IMR-90 (cell line): Measurements from ENCODE around the gene INHBC.

ENCODE experiments used
- BHLHE40 ChIP-seq: fragments of 150-350 bp; IDR thresholded peaks from 2 replicates; pipeline ENCODE4 v1.6.1; 2016; ENCODE audit warnings: mild to moderate bottlenecking, low read depth, low read length
- CEBPB ChIP-seq: IDR thresholded peaks from 2 replicates; pipeline ENCODE4 v1.6.1; 2012; ENCODE audit warnings: low read depth, low read length, improper control_type of control experiment
- MAFK ChIP-seq: IDR thresholded peaks from 2 replicates; pipeline ENCODE4 v1.6.1; 2012; ENCODE audit warnings: low read depth, low read length, improper control_type of control experiment
- NFE2L2 ChIP-seq: fragments of 150-350 bp; IDR thresholded peaks from 2 replicates; pipeline ENCODE4 v1.6.1; 2016; ENCODE audit warnings: low read depth, mild to moderate bottlenecking, low read length
- POLR2A ChIP-seq: IDR thresholded peaks from 2 replicates; pipeline ENCODE4 v1.6.1; 2012; ENCODE audit warnings: mild to moderate bottlenecking, low read depth, low read length
- RCOR1 ChIP-seq: IDR thresholded peaks from 2 replicates; pipeline ENCODE4 v1.6.1; 2012; ENCODE audit warnings: mild to moderate bottlenecking, low read length, improper control_type of control experiment; ENCODE audit not compliant: insufficient replicate concordance
- RFX5 ChIP-seq: IDR thresholded peaks from 2 replicates; pipeline ENCODE4 v1.8.0; 2012; ENCODE audit warnings: low read depth, mild to moderate bottlenecking, low read length, moderate library complexity
- TF ChIP-seq, protein P1 (sequence below): conservative IDR thresholded peaks from 2 replicates; pipeline ENCODE4 v1.5.1; 2012; ENCODE audit warnings: mild to moderate bottlenecking, low read depth, low read length, improper control_type of control experiment
- TF ChIP-seq, protein P2 (sequence below): fragments of 150-350 bp; IDR thresholded peaks from 2 replicates; pipeline ENCODE4 v1.6.1; 2016; ENCODE audit warnings: low read depth, mild to moderate bottlenecking, low read length, moderate library complexity, borderline replicate concordance
- TF ChIP-seq, protein P3 (sequence below): fragments of 150-350 bp; IDR thresholded peaks from 2 replicates; pipeline ENCODE4 v1.6.1; 2017; ENCODE audit warnings: mild to moderate bottlenecking, antibody characterized with exemption, low read length, low read depth

DNA sequence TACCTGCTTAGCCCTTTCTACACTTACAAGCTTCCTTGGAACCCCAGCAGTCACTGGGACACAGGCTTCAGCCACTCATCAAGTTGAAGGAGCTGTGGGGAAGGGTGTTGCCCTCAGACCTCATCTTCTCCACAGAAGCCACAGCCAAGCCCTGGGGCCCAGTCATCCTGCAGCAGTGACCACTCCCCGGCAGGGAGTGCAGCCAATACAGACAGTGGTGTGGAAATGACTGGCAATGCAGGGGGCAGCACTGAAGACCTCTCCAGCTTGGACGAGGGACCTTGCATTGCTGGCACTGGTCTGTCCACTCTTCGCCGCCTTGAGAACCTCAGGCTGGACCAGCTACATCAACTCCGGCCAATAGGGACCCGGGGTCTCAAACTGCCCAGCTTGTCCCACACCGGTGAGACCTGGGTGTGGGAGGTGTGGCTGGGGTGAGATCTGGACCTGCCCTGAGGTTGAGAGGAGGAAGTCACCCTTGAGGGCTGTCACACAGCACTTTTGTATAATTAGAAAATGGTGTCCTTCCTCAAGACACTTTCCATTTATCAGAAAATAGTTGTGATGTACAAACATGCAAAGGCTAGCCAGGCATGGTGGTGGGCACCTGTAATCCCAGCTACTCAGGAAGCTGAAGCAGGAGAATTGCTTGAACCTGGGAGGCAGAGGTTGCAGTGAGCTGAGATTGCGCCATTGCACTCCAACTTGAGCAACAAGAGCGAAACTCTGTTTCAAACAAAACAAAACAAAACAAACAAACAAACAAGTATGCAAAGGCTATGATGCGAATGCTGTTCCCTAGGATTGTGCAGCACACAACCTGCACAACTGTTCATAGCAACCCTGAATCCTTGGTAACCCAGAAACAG is 34.9 kb downstream of the INHBC start:
- TF ChIP-seq, protein P1, sequence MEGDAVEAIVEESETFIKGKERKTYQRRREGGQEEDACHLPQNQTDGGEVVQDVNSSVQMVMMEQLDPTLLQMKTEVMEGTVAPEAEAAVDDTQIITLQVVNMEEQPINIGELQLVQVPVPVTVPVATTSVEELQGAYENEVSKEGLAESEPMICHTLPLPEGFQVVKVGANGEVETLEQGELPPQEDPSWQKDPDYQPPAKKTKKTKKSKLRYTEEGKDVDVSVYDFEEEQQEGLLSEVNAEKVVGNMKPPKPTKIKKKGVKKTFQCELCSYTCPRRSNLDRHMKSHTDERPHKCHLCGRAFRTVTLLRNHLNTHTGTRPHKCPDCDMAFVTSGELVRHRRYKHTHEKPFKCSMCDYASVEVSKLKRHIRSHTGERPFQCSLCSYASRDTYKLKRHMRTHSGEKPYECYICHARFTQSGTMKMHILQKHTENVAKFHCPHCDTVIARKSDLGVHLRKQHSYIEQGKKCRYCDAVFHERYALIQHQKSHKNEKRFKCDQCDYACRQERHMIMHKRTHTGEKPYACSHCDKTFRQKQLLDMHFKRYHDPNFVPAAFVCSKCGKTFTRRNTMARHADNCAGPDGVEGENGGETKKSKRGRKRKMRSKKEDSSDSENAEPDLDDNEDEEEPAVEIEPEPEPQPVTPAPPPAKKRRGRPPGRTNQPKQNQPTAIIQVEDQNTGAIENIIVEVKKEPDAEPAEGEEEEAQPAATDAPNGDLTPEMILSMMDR = no peak
- TF ChIP-seq RCOR1 = no peak
- 0 out of 2 replicates have a peak, but pooled peaks have one; percentile 3 for TF ChIP-seq CEBPB
- no peak for TF ChIP-seq POLR2A
- TF ChIP-seq, protein P2, sequence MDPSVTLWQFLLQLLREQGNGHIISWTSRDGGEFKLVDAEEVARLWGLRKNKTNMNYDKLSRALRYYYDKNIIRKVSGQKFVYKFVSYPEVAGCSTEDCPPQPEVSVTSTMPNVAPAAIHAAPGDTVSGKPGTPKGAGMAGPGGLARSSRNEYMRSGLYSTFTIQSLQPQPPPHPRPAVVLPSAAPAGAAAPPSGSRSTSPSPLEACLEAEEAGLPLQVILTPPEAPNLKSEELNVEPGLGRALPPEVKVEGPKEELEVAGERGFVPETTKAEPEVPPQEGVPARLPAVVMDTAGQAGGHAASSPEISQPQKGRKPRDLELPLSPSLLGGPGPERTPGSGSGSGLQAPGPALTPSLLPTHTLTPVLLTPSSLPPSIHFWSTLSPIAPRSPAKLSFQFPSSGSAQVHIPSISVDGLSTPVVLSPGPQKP = no peak
- TF ChIP-seq MAFK = no peak
- TF ChIP-seq, protein P3, sequence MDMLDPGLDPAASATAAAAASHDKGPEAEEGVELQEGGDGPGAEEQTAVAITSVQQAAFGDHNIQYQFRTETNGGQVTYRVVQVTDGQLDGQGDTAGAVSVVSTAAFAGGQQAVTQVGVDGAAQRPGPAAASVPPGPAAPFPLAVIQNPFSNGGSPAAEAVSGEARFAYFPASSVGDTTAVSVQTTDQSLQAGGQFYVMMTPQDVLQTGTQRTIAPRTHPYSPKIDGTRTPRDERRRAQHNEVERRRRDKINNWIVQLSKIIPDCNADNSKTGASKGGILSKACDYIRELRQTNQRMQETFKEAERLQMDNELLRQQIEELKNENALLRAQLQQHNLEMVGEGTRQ = no peak
- no peak for TF ChIP-seq BHLHE40
- TF ChIP-seq NFE2L2 = no peak
- no peak for TF ChIP-seq RFX5
